Measurements from ENCODE around the gene GPR18. TPM values are rescaled to one million over a fixed set of nuclear protein-coding genes. Genes with fewer than 3 reads are reported as not detected.
"Not testable (repeated sequence)": the region's sequence is repeated elsewhere in the genome, so short reads cannot be mapped to it uniquely, and the experiment has no call there.

The GPR18 gene
- total and polyA plus RNA-seq, 4 donors: 0.21 to 1.3 (median 0.42) TPM

DNA sequence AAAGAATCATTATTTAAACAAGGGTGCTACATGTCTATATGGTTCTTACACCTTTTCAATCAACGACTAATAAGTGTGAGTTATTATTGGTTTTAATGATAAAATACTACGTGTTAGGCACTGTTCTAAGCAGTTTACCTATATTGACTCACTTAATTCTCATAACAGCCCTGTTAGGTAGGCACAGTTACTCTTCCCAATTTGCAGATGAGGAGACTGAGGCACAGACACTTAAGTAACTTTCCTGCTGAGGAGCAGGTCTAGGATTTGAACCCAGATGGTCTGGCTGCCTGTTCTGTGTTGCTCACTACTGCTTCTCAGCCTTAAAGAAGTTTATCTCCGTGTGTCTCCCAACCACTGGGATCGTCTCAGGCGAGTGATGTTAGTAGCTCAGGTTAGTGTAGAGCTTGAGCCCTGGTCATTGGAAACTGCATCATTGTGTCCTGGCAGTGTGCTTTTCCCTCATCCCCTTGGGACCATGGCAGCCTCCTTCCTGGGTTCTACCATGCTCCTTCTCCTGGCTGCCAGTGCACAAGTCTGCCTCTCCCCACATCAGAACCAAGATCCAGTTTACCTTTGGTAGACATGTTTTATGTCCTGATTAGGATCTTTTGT is 46.7 kb downstream of the GPR18 start:
- WGBS, 2 donors: 92 to 94% methylated on average over 5 of the region's 5 CpGs
- TF ChIP-seq, protein P1, sequence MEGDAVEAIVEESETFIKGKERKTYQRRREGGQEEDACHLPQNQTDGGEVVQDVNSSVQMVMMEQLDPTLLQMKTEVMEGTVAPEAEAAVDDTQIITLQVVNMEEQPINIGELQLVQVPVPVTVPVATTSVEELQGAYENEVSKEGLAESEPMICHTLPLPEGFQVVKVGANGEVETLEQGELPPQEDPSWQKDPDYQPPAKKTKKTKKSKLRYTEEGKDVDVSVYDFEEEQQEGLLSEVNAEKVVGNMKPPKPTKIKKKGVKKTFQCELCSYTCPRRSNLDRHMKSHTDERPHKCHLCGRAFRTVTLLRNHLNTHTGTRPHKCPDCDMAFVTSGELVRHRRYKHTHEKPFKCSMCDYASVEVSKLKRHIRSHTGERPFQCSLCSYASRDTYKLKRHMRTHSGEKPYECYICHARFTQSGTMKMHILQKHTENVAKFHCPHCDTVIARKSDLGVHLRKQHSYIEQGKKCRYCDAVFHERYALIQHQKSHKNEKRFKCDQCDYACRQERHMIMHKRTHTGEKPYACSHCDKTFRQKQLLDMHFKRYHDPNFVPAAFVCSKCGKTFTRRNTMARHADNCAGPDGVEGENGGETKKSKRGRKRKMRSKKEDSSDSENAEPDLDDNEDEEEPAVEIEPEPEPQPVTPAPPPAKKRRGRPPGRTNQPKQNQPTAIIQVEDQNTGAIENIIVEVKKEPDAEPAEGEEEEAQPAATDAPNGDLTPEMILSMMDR (IDR thresholded peaks at IDR 0.05; ENCODE audit: control extremely low read depth, extremely low read depth): no peak
- Histone ChIP-seq H3K9me3 (ENCODE audit: control insufficient read depth in 4 of 4, insufficient read depth in 3 of 4, low read length in 3 of 4) (no peaks in the 10 kb centered on the region), H3K27ac (ENCODE audit: low read depth in 1 of 2, low read length in 1 of 2) (no peak overlapping the region), H3K27me3 (ENCODE audit: control insufficient read depth in 3 of 3, insufficient read depth in 3 of 3, low read length in 2 of 3) (no peaks in the 10 kb centered on the region), H3K9ac (ENCODE audit: insufficient read depth in 1 of 2, low read length in 2 of 2) (no peak overlapping the region), H3K4me1 (ENCODE audit: control insufficient read depth in 5 of 5, insufficient read depth in 5 of 5, low read length in 5 of 5) (peaks cover 0 to 9% (median 4%) of the 10 kb centered on the region in 5 donors), H3K36me3 (ENCODE audit: control insufficient read depth in 4 of 4, insufficient read depth in 4 of 4, low read length in 4 of 4) (peaks cover 0 to 3% (median 0%) of the 10 kb centered on the region in 4 donors), H3K4me3 (no peak overlapping the region)
- ATAC-seq (ENCODE audit: insufficient read depth, low FRiP score): no peak
- DNase-seq: no peak

DNA sequence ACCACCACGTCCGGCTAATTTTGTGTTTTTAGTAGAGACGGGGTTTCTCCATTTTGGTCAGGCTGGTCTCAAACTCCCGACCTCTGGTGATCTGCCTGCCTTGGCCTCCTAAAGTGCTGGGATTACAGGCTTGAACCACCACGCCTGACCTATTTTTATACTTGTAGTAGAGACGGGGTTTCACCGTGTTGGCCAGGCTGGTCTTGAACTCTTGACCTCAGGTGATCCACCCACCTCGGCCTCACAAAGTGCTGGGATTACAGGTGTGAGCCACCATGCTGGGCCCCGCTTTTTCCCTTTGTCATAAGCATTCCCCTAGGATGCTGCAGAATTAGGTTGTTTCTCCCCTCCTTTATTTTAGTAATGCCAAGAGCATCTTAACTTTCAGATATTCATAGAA is 47.6 kb downstream of the GPR18 start:
- not testable (repeated sequence) for H3K4me1 ChIP-seq (ENCODE audit: control insufficient read depth in 5 of 5, insufficient read depth in 5 of 5, low read length in 5 of 5); H3K4me3 ChIP-seq
- WGBS, 2 donors: 93 to 97% methylated on average over 9 of the region's 9 CpGs

DNA sequence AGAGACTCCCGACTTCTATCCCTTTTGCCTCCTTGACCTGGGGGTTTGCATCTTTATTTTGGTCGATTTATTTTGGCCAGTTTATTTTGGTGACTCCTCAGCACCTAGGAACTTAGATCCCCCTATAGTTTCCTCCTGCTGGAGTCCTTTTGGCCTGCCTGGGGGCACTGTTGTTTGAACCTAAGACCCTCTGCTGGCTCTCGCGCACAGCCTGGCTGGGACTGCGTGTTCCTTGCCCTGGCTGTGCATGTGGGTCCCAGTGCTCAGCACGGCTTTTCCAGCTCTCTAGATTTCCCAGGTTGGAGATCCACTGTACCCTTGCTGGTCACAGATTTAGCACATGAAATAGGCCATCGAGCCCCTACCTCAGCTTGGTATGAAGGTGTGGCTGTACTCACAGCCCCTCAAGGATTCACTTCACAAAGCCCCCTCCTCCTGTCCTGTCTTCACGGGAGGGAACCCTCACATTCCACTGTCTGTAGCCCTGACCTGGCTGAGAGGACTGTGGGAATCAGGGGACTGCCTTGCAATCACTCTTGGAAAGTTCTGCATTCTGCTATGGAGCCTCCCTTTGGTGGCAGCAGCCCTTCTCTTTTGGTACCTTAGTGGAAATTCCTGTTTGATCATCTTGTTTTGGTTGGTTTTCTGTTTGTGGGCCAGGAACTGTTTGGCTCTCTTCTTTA is 49.2 kb downstream of the GPR18 start:
- WGBS, 2 donors: 82 to 86% methylated on average over 8 of the region's 8 CpGs
- DNase-seq: no peak
- Histone ChIP-seq H3K4me1 (ENCODE audit: control insufficient read depth in 5 of 5, insufficient read depth in 5 of 5, low read length in 5 of 5) (peaks cover 0 to 7% (median 0%) of the 10 kb centered on the region in 5 donors), H3K27me3 (ENCODE audit: control insufficient read depth in 3 of 3, insufficient read depth in 3 of 3, low read length in 2 of 3) (no peaks in the 10 kb centered on the region), H3K9me3 (ENCODE audit: control insufficient read depth in 4 of 4, insufficient read depth in 3 of 4, low read length in 3 of 4) (no peaks in the 10 kb centered on the region), H3K9ac (ENCODE audit: insufficient read depth in 1 of 2, low read length in 2 of 2) (no peak overlapping the region), H3K27ac (ENCODE audit: low read depth in 1 of 2, low read length in 1 of 2) (no peak overlapping the region), H3K36me3 (ENCODE audit: control insufficient read depth in 4 of 4, insufficient read depth in 4 of 4, low read length in 4 of 4) (peaks cover 0 to 3% (median 0%) of the 10 kb centered on the region in 4 donors), H3K4me3 (no peak overlapping the region)
- TF ChIP-seq, protein P1 (IDR thresholded peaks at IDR 0.05; ENCODE audit: control extremely low read depth, extremely low read depth): no peak
- no peak for ATAC-seq (ENCODE audit: insufficient read depth, low FRiP score)

More for the DNA sequence above, 47.6 kb downstream of the GPR18 start:
- not testable (repeated sequence) for ATAC-seq (ENCODE audit: insufficient read depth, low FRiP score); H3K36me3 ChIP-seq (ENCODE audit: control insufficient read depth in 4 of 4, insufficient read depth in 4 of 4, low read length in 4 of 4); H3K9ac ChIP-seq (ENCODE audit: insufficient read depth in 1 of 2, low read length in 2 of 2); DNase-seq; H3K27me3 ChIP-seq (ENCODE audit: control insufficient read depth in 3 of 3, insufficient read depth in 3 of 3, low read length in 2 of 3); H3K9me3 ChIP-seq (ENCODE audit: control insufficient read depth in 4 of 4, insufficient read depth in 3 of 4, low read length in 3 of 4); H3K27ac ChIP-seq (ENCODE audit: low read depth in 1 of 2, low read length in 1 of 2)

DNA sequence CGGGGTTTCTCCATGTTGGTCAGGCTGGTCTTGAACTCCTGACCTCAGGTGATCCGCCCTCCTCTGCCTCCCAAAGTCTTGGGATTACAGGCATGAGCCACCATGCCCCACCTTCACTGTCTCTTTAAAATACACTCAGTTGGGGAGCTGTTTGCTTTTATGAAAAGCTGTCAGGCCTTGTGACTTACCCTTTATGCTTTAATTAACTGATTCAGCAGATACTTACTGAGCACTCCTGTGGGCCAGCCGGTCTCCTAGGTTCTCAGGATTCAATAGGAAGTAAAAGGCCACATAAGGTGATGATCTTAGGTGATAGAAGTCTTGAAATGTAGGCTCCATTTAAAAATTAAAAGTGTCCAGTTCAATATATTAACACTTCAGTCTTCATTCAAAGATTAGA is 50.0 kb downstream of the GPR18 start:
- no peaks in the 10 kb centered on the region for H3K9me3 ChIP-seq (ENCODE audit: control insufficient read depth in 4 of 4, insufficient read depth in 3 of 4, low read length in 3 of 4)
- no peak for ATAC-seq (ENCODE audit: insufficient read depth, low FRiP score)
- H3K4me1 ChIP-seq (ENCODE audit: control insufficient read depth in 5 of 5, insufficient read depth in 5 of 5, low read length in 5 of 5): peaks cover 0 to 8% (median 3%) of the 10 kb centered on the region in 5 donors
- H3K36me3 ChIP-seq (ENCODE audit: control insufficient read depth in 4 of 4, insufficient read depth in 4 of 4, low read length in 4 of 4): peaks cover 0 to 7% (median 0%) of the 10 kb centered on the region in 4 donors
- no peak overlapping the region for H3K4me3 ChIP-seq
- DNase-seq: no peak
- no peak overlapping the region for H3K9ac ChIP-seq (ENCODE audit: insufficient read depth in 1 of 2, low read length in 2 of 2)
- H3K27me3 ChIP-seq (ENCODE audit: control insufficient read depth in 3 of 3, insufficient read depth in 3 of 3, low read length in 2 of 3): no peaks in the 10 kb centered on the region
- H3K27ac ChIP-seq (ENCODE audit: low read depth in 1 of 2, low read length in 1 of 2): no peak overlapping the region
- WGBS, 2 donors: 95 to 98% methylated on average over 3 of the region's 3 CpGs
- TF ChIP-seq, protein P1 (IDR thresholded peaks at IDR 0.05; ENCODE audit: control extremely low read depth, extremely low read depth): no peak
